HEK293T (cell line): ENCODE measurements around the gene RAB42.
"Not testable (repeated sequence)": the region's sequence is repeated elsewhere in the genome, so short reads cannot be mapped to it uniquely, and the experiment has no call there.

ENCODE experiments used
- CTCF ChIA-PET: fragments of 350-600 bp; formaldehyde crosslinking; extraction: SDS; loops from one replicate; lab custom pipeline; 2021; ENCODE audit warnings: antibody characterized with exemption, inconsistent platforms; lab: Yijun Ruan, JAX
- POLR2A ChIA-PET: fragments of 350-600 bp; formaldehyde crosslinking; extraction: SDS; loops from one replicate; lab custom pipeline; 2020; ENCODE audit warnings: antibody characterized with exemption, inconsistent platforms; lab: Yijun Ruan, JAX
- DNase-seq: peaks from one replicate; pipeline ENCODE4 v3.0.0; 2012; ENCODE audit warnings: mixed read lengths; ENCODE audit errors: extremely low spot score
- ARNT ChIP-seq: fragments of 450-650 bp; IDR thresholded peaks from 2 replicates; pipeline ENCODE4 v1.6.1; 2017; ENCODE audit warnings: mild to moderate bottlenecking
- BHLHE40 ChIP-seq: fragments of 450-650 bp; IDR thresholded peaks from 2 replicates; pipeline ENCODE4 v1.6.1; 2016; ENCODE audit warnings: mild to moderate bottlenecking, moderate library complexity, borderline replicate concordance
- CTBP1 ChIP-seq: fragments of 450-650 bp; IDR thresholded peaks from 2 replicates; pipeline ENCODE4 v1.6.1; 2016; ENCODE audit warnings: borderline replicate concordance
- ELF4 ChIP-seq: fragments of 450-650 bp; IDR thresholded peaks from 2 replicates; pipeline ENCODE4 v1.6.1; 2017; ENCODE audit warnings: antibody characterized with exemption
- FOXA1 ChIP-seq: fragments of 450-650 bp; IDR thresholded peaks from 2 replicates; pipeline ENCODE4 v1.6.1; 2016; ENCODE audit warnings: mild to moderate bottlenecking
- FOXK2 ChIP-seq: fragments of 450-650 bp; IDR thresholded peaks from 2 replicates; pipeline ENCODE4 v1.6.1; 2016; ENCODE audit warnings: mild to moderate bottlenecking
- FOXM1 ChIP-seq: fragments of 450-650 bp; IDR thresholded peaks from 2 replicates; pipeline ENCODE4 v1.6.1; 2017; ENCODE audit warnings: mild to moderate bottlenecking, borderline replicate concordance
- HDGF ChIP-seq: fragments of 450-650 bp; IDR thresholded peaks from 2 replicates; pipeline ENCODE4 v1.6.1; 2017; ENCODE audit warnings: antibody characterized with exemption, borderline replicate concordance
- L3MBTL2 ChIP-seq: fragments of 450-650 bp; conservative IDR thresholded peaks from 2 replicates; pipeline ENCODE4 v1.6.1; 2016; ENCODE audit warnings: mild to moderate bottlenecking
- LEF1 ChIP-seq: fragments of 450-650 bp; IDR thresholded peaks from 2 replicates; pipeline ENCODE4 v1.6.1; 2017; ENCODE audit warnings: mild to moderate bottlenecking, borderline replicate concordance
- NFRKB ChIP-seq: fragments of 450-650 bp; IDR thresholded peaks from 2 replicates; pipeline ENCODE4 v1.6.1; 2016; ENCODE audit warnings: mild to moderate bottlenecking, moderate library complexity
- PKNOX1 ChIP-seq: fragments of 450-650 bp; IDR thresholded peaks from 2 replicates; pipeline ENCODE4 v1.6.1; 2016
- SP1 ChIP-seq: fragments of 450-650 bp; IDR thresholded peaks from 2 replicates; pipeline ENCODE4 v1.6.1; 2017
- SUZ12 ChIP-seq: fragments of 450-650 bp; IDR thresholded peaks from 2 replicates; pipeline ENCODE4 v1.6.1; 2016; ENCODE audit warnings: mild to moderate bottlenecking
- TARDBP ChIP-seq: fragments of 450-650 bp; IDR thresholded peaks from 2 replicates; pipeline ENCODE4 v1.6.1; 2016
- ZNF384 ChIP-seq: fragments of 450-650 bp; IDR thresholded peaks from 2 replicates; pipeline ENCODE4 v1.6.1; 2016

RAB42 gene

GRCh38 chr1:28595412-28596191 is 3.5 kb downstream of the RAB42 start:
- TF ChIP-seq FOXA1 (no peak), ZNF384 (peak; percentile 45), PKNOX1 (no peak), SP1 (no peak)
- CTCF ChIA-PET: no interaction called here
- DNase-seq: no peak
- POLR2A ChIA-PET: interaction anchor here (2.3 kb wide), 1 partner anchor 14 kb away, joined by 9 read pairs; no protein-coding TSS in a partner anchor

GRCh38 chr1:28596276-28596675 is 4.2 kb downstream of the RAB42 start:
- DNase-seq, CTCF ChIA-PET: not testable (repeated sequence)

DNA sequence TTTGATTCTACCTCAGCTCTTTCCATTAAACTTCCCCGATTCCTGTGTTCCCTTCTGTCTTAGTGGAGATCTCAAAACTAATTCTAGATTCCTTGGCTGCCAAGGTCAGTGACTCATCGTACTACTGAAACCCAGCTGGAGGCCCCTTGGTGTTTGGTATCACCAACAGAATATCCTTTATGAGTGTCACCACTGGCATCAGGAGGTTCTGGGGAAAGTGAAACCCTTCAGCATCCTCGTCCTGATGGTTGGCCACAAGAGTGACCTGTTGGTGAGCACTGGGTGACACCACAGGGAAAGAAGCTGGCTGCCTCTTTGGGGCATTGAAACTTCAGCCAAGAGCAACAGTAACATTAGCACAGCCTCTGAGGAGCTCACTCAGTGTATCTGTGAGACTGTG is 9.6 kb downstream of the RAB42 start:
- ChIA-PET CTCF (interaction anchor here (0.6 kb wide), 1 partner anchor 638 kb away, joined by 3 read pairs; no protein-coding TSS in a partner anchor), POLR2A (interaction anchor here (3.0 kb wide), 1 partner anchor 20 kb away, joined by 29 read pairs; no protein-coding TSS in a partner anchor)
- DNase-seq: no peak
- TF ChIP-seq FOXA1 (no peak), SP1 (no peak), LEF1 (no peak), ZNF384 (no peak), CTBP1 (no peak), NFRKB (no peak), PKNOX1 (no peak), TARDBP (no peak), BHLHE40 (no peak), ELF4 (no peak), L3MBTL2 (no peak), HDGF (no peak), FOXK2 (no peak), SUZ12 (no peak), ARNT (no peak), FOXM1 (no peak)

More at GRCh38 chr1:28596276-28596675, 4.2 kb downstream of the RAB42 start:
- POLR2A ChIA-PET: interaction anchor here (0.6 to 2.3 kb wide), 2 partner anchors 15 to 850 kb away, joined by 3 to 9 read pairs; no protein-coding TSS in a partner anchor

GRCh38 chr1:28602536-28603439 is 10.7 kb downstream of the RAB42 start:
- POLR2A ChIA-PET: interaction anchor here (1.0 to 3.0 kb wide), 3 partner anchors 21 to 274 kb away, joined by 3 to 29 read pairs (median 3); partner anchors contain the start of gene RNU11
- TF ChIP-seq ZNF384: peak; percentile 93
- no peak for TF ChIP-seq SUZ12
- CTCF ChIA-PET: interaction anchor here (0.6 to 1.1 kb wide), 8 partner anchors 16 to 194 kb away, joined by 3 to 6 read pairs (median 3); no protein-coding TSS in a partner anchor
- DNase-seq: peak; percentile 84

DNA sequence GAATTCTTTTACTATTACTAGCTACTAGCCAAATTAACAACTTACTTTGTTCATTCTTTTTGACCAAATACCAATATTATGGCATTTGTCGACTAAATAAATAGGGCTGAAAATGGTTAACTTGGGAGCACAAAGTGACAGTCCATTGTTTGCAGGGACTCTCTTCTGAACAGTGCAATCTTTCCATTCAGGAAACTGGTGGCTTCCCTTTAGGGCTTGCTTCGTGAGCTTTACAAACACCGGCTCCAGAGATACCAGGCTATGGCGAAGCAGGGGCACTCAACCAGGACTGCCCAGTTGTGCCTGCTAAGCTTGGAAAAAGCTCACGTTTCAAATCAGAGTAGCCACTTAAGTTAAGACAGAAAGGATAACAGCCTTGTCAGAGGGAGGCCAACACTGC is 12.3 kb downstream of the RAB42 start:
- no peak for DNase-seq
- CTCF ChIA-PET: interaction anchor here (0.6 kb wide), 1 partner anchor 16 kb away, joined by 4 read pairs; no protein-coding TSS in a partner anchor
- TF ChIP-seq BHLHE40 (no peak), PKNOX1 (no peak), CTBP1 (no peak), ARNT (no peak), FOXM1 (no peak), NFRKB (no peak), TARDBP (no peak), LEF1 (no peak), L3MBTL2 (no peak), SUZ12 (no peak), ZNF384 (no peak), SP1 (no peak), FOXA1 (no peak)
- POLR2A ChIA-PET: interaction anchor here (1.7 kb wide), 1 partner anchor 23 kb away, joined by 8 read pairs; no protein-coding TSS in a partner anchor

GRCh38 chr1:28604962-28605361 is 12.9 kb downstream of the RAB42 start:
- DNase-seq: no peak
- TF ChIP-seq L3MBTL2: no peak
- TF ChIP-seq BHLHE40: no peak
- no peak for TF ChIP-seq FOXK2
- no peak for TF ChIP-seq LEF1
- TF ChIP-seq PKNOX1: no peak
- TF ChIP-seq CTBP1: no peak
- TF ChIP-seq NFRKB: no peak
- no peak for TF ChIP-seq TARDBP
- TF ChIP-seq FOXM1: no peak
- TF ChIP-seq ARNT: no peak
- TF ChIP-seq SP1: no peak
- no peak for TF ChIP-seq ELF4
- no peak for TF ChIP-seq ZNF384
- no peak for TF ChIP-seq HDGF
- TF ChIP-seq FOXA1: no peak
- TF ChIP-seq SUZ12: no peak
- ChIA-PET POLR2A (interaction anchor here (1.7 kb wide), 1 partner anchor 23 kb away, joined by 8 read pairs; no protein-coding TSS in a partner anchor), CTCF (no interaction called here)
